GM21619 (cell line): ENCODE measurements around the gene CERKL.

Experiments
- ATAC-seq: cut with Tn5 transposase; IDR thresholded peaks from one replicate; pipeline ENCODE4 v1.9.1; 2021; ENCODE audit not compliant: unreplicated experiment

Gene CERKL

DNA sequence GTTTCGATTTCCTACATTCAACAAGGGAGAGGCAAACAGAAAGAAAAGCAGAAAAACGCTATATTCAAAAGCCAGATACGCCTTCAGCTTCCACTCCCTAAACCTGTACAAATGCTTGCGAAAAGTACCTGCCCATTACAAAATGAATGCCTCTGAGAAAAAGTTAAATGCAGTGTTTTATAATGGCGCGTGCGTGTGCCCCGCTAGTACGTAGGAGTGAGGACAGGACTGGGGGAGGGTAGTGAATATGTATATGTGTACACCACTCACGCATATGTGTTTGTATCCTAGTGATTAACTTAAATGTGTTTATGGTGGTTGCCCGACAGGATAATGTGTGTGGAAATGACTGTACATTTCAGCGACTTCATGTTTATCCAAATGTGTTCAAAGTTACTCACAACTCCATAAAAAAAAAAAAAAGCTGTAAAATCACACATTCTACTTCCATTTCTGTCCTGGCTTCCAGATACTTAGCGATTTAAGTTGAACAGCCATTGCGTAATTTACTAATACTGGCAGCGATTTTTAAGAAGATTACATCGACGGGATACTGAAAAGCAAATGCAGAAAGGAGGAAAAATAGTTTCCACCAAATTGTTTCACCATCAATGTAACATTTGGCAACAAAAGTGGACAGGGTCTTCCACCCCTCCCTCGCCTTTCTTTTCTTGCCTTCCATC, 22.1 kb upstream of the CERKL start:
- ATAC-seq = no peak

DNA sequence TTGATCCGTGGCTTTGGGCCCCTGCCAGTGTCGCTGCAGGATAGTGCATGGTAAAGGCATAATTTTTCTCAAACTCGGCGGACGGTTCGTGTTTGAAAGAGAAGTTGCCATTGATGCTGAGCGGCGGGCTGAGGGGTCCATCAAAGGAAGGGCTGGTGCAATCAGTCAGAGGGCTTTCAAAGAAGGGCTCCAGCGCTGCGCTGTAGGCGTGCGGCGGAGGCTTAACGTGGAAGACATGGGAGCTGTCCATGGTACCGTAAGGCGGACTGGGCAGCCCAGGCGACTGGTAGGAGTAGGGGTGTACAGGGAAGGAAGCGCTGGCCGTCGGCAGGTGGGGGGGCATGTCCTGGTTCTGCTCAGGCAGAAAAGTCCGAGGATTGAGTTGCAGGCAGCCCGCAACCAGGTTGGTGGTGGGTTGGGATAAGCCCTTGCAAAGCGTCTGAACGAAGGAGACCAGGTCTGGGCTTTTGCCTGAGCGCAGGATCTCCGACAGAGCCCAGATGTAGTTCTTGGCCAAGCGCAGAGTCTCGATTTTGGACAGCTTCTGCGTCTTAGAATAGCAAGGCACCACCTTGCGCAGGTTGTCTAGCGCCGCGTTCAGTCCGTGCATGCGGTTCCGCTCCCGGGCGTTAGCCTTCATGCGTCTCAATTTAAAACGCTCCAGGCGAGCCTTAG, 21.1 kb upstream of the CERKL start:
- peak; percentile 44 for ATAC-seq

DNA sequence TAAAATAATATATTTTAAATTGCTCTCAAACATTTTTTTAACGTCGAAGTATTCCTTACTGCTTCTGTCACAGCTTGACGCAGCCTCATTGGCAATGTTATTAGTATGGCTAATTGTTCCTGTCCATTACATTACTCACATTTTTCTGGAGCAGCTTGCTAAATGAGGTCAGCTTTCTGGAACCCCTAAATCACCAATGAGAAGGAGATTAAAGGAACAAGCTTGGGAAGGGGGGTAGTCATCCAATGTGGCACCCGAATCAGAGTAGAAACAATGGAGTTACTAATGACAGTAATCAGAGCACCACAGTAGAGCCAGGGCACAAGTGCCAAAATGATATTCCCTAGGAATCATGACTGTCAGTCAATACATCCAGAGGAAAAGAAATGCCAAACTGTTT, 18.3 kb upstream of the CERKL start:
- ATAC-seq = no peak

DNA sequence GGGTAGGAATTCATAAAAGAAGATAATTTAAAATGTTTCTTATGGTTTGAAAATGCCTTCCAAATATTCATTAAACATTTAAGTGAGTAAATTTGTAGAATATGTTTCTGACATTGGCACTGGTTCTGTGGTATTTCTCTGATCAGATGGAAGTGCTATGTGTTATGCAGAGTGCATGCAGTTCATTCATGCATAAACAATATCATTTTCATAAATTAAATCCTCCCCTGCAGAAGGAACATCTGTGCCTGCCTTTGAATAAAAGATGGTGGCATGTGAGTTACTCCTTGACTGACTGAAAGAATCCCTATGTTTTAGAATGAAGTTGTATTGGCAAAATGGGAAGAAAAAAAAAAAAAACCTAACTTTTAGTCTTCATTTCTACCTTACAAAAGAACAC, 17.6 kb upstream of the CERKL start:
- ATAC-seq = no peak

DNA sequence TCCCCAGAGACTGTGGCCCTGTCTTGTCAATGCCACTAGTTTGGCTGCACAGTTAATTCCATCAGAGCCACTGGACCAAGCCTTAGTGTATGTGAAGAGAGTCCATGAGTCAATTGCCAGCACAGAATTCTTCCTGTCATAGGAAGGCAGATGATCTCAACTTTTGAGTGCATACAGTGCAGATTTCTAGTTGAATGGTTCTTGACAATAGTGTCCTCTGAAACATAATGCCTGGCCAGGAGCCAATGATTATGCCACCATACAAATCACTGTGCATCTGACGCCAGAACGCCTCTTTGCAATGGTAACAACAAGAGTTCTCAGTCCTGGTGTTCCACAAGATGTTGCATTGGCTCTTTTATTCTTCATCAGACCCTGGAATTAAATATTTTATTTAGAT, 16.3 kb upstream of the CERKL start:
- ATAC-seq = no peak

DNA sequence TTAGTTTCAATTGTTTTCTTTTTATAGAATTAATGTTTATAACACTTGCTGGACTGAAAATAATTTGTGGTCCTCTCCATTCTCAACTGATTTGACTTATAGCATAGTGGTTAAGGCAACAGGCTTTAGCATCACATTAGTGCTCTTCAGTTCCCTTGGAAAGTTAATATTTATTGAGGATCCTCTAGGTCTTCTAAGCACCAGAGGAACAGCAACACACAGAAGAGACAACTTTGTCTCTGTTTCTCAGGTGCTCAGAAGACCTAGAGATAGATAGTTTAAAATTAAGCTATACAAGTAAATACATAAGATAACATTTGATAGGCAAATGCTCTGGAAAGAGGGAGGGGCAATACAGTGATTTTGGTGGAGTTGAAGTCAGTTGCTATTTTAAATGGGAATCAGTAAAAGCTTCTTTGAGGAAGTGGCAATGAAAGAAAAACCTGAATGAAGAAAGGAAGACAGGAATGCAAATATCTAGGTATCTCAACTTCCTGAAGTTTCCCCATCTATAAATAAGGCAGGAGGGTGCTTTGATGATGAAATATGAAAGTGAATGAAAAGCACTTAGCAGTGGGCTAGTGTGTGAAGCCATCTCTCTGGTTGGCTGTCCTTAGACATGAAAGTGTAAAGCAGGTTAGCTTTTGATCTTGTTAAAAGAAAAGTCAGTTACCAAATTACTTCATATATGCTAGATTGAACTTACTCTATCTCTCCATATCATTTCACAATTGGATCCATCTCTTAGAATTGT, 15.5 kb upstream of the CERKL start:
- ATAC-seq = peak; percentile 93

DNA sequence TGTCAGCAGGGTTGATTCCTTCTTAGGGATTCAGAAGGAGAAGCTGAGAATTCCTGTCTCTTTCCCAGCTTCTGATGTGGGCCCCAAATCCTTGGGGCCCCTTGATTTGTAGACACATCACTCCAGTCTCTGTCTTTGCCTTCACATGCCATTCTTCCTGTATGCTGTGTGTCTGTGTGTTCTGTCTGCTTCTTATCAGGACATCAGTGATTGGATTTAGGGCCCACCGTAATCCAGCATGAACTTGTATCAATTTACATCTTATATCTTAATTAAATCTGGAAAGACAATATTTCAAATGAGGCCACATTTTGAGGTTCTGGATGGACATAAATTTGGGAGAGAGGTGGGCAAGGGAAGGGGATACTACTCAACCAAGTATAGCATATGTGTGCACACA, 13.7 kb upstream of the CERKL start:
- no peak for ATAC-seq

DNA sequence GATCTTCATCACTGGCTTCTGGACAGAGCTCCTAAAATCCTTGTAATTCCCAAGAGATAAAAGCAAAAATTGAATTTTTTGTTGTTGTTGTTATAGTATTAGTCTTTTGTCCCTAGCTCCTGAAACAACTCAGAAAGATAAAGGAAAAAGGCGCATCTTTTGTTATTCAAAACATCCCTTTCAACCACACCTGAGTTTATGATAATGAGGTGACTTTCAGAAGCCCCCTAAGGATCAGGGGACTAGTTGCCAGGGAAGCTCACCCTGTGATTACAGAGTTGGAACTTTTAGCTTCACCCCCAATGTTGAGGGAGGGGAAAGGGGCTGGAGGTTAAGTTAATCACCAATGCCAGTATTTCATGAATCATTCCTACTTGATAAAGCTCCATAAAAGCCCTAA, 10.3 kb upstream of the CERKL start:
- ATAC-seq = no peak

DNA sequence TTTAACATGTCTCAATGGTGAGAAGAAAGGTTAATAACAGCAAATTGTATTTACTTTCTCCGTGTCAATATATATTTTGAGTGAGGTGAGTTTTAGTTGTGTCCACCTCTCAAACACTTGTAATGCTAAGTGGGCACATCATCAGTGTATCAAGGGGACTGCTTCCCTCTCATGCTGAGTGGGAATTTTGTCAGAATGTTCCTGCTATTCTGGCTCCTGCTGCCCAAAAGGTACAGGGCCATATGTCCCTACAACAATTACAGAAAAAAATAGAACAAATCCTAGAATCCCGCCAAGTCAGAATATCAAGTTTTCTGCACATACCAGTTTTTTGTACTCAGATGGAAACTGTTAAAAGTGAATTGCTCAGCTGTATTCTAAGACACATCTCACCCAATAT, 5.4 kb upstream of the CERKL start:
- no peak for ATAC-seq

DNA sequence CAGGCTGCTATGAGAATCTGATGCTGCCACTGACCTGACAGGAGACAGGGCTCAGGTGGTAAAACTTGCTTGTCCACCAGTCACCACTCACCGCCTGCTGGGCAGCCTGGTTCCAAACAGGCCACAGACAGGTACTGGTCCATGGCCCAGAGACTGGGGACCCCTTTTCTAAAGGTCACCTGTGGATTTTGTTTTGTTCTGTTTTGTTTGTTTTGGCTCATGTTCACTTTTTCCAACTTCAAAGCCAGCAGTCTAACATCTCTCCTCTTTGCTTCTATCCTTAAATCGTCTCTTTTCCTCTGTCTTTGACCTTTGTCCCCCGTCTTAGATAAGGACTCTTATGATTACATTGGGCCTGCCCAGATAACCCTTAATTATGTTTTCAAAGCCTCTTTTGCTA, 3.3 kb upstream of the CERKL start:
- ATAC-seq = no peak

DNA sequence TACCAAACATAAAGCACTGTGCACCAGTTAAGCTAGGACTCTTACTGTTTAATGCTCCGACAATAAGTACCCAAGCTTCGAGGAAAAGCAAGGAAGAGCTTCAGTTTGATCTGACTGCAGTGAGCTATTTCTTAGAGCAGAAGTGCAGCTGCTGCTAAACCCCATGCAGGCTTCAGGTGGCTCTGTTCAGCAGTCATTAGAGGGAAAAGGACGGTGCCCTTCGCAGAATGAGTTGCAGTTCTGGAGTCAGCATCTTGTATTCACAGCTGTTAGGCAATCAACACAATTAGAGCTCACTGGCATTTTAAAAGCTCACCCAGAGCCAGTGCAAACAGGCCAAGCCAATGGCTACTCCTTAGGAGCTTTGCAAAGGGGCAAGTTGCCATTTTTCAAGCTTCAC, 1.5 kb upstream of the CERKL start:
- ATAC-seq = no peak

DNA sequence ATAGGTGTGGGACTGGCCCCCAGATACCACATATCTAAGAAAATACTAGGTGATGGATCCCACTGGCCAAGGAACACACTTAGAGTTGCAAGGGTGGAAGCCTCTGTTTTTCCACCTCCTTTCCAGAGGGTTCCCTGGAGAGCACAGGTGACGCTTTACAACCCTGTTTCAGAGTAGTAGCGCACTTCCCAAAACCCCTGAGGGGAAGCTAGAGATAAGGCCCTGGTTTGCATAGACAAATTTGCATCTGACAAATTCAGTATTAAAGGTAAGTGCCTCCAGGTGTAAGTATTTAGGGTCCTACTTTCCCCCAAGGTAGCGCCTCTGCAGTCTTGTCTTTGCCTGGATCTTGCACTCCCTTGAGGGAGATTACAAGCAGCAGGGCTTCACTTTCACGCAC, 474 bp upstream of the CERKL start:
- no peak for ATAC-seq

DNA sequence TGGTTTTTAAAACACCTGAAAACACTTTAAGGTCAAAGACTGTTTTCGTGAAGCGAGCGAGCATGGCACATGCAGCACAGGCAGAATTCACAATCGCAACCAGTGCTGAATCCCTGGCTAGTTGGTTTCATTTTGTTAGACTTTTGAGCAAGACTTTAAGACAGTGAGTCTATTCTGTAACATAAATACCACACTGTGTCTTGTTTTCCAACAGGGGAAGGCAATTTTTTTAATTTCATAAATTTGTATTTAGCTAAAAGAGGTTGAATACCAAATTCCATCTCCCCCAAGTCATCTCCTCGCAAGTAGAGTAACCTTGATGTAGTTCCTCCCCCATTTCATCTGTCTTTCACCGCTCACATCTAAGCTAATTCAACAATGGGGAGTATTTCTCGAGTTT, 1.4 kb downstream of the CERKL start:
- ATAC-seq = no peak

DNA sequence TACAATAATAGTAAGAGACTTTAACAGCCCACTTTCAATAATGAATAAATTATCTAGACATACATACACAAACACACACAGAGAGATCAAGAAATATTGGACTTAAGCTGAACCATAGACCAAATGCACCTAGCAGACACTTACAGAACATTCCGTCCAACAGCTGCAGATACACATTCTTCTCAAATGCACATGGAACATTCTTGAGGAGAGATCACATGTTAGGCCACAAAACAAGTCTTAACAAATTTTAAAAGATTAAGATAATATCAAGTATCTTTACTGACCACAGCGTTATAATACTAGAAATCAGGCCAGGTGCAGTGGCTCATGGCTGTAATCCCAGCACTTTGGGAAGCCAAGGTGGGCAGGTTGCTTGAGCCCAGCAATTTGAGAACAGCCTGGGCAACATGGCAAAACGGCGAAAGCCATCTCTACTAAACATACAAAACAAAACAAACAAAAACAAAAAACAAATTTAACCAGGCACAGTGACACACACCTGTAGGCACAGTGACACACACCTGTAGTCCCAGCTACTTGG, 7.4 kb downstream of the CERKL start:
- no peak for ATAC-seq

DNA sequence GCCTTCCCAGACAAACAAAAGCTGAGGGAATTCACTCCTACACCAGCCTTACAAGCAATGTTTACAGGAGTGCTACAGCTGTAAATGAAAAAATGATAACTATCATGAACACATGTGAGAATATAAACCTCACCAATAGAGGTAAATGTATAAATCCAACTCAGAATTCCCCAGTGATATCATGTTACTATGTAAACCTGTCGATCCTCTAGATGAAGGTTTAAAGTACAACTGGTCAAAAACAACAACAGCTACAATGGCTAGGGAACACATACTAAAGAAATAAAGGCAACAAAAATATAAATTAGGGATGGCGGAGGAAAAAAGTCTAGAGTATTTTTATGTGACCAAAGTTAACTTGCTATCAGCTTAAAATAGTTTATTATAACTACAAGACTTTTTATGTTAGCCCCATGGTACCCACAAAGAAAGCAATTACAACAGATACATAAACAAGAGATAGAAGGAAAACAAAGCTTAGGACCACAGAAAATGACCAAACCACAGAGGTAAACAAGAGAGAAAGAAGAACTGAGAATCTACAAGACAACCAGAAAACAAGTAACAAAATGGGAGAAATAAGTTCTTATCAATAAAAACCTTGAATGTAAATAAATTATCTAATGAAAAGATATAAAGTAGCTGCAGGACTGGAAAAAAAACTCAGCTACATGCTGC, 8.3 kb downstream of the CERKL start:
- ATAC-seq = no peak

DNA sequence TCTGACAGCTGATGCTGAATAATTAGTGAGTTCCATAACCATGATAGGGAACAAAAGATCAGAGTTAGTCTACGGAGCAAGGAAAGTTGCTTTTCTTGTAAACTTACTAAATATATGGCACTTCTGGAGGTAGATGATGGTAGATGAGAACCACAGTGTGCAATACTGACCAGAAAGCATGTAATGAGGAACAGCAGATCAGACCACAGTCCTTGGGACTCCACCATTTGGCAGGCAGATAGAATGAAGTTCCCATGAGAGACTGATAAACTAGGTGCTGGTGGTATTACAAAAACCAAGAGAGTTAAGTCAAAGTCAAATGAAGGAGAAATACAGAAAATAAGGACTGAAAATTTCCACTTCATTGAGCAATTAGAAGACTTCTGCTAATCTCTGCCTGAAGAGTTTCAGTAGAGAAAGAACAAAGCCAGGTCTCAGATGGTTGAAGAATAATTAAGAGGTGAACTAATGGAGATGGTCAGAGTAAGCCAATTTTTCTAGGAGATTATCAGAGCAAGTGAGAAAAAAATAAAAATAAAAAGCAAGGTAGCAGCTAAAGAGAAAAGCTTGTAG, 10.4 kb downstream of the CERKL start:
- ATAC-seq = peak; percentile 68

DNA sequence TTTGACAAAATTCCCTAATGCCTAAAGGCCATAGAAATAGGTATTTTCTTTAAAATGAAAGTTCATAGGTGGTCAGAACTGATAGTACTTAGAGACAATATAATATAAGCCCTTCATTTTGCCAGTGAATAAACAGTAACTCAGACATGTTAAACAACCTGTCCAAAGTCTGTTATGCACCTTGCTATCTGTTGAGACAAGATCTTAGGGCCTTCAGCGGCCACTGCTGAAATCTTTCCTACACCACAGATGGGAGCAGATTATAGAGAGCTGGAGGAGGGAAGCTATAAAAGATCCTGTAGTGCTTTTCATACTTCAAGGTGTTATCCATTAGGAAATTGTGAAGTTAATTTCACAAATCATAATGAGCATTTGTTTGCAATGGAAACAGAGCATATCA, 13.8 kb downstream of the CERKL start:
- no peak for ATAC-seq

DNA sequence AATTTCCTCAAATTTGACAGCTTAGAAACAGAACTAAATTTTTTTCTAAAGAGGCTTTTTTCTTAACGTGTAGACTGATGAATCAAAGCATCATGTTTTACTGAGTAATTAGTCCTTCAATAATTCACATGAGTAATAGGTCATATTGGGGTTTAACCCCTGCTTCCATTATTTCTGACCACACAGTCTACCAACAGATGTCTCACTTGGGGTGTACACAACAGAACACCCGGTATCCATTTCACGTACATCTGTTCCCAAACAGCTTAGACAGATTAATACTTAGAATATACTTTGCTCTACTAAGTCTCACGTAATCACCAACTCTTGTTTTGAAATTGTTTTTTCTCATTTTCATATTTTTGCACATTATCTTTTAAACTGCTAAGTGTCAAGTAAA, 14.8 kb downstream of the CERKL start:
- no peak for ATAC-seq

DNA sequence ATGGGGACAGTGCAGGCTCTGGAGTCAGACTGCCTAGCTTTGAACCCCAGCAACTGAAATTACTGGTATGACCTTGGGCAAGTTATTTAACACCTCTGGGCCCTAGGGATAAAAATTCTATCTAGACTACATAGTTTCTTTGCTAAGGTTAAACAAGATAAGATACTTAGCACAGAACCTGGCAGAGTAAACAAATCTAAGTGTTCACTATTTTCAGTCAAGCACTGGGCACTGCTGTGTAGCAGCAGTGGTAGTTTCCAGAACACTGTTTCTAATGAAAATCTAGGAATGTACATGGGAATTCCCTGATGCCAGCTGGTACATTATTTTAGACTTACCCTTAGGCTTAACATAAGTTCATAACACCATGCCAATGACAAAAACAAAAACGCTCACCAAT, 17.2 kb downstream of the CERKL start:
- ATAC-seq = no peak

DNA sequence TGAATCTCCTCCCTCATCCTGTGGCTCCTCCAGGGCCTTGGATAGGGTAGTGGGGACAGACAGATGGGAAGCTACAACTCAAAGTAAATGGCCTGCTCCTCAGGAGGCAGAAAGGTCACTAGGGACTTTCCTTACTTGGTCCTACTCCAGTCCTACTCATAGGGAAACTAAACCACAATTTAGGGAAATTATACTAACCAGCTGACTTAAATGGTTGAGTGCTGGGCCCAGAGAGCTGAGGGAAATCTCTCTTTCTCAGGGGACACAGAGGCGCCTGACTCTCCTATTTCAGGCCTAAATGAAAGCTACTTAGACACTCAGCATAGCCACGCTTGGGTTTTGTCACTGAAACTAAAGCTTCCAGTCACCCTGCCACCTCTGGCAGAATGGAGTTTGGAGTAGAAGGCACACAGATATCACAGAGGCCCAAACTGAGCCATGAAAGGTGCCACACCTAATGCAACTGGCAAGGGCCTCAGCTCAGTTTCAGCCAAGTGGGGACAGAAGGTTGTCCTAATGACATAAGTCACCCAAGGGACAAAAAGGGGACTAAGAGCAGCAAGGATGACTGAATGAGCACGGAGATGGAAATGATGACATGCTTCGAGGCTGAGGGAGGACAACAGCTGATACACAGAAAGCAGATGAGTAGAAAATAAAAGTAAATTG, 24.0 kb downstream of the CERKL start:
- ATAC-seq = peak; percentile 82
